Loucy (cell line): Measurements from ENCODE around the gene DENND4B.
A peak's percentile ranks its signal among the peaks of the same experiment; 100 is the strongest.

Experiments used
- H2AFZ ChIP-seq: fragments of 200-600 bp; sonication (generic); 2 replicates; pipeline ENCODE4 v1.6.0; 2016; ENCODE audit warnings: antibody characterized with exemption, mild to moderate bottlenecking, low read length, moderate library complexity
- H3F3A ChIP-seq: fragments of 200-600 bp; 2 replicates; pipeline ENCODE4 v1.6.0; 2016; ENCODE audit warnings: antibody characterized with exemption, low read depth, mild to moderate bottlenecking
- H3K27me3 ChIP-seq: fragments of 200-600 bp; sonication (generic); 2 replicates; pipeline ENCODE4 v1.6.1; 2014; ENCODE audit warnings: low read length, mild to moderate bottlenecking; ENCODE audit not compliant: insufficient read depth, poor library complexity, severe bottlenecking
- H3K36me3 ChIP-seq: fragments of 200-600 bp; sonication (generic); 2 replicates; pipeline ENCODE4 v1.6.1; 2016; ENCODE audit warnings: low read length; ENCODE audit not compliant: insufficient read depth
- H3K4me1 ChIP-seq: fragments of 200-600 bp; sonication (generic); 2 replicates; pipeline ENCODE4 v1.5.1; 2014; ENCODE audit warnings: low read length, mild to moderate bottlenecking; ENCODE audit not compliant: insufficient read depth, poor library complexity, severe bottlenecking
- H3K4me2 ChIP-seq: fragments of 200-600 bp; sonication (generic); 2 replicates; pipeline ENCODE4 v1.6.0; 2014; ENCODE audit warnings: antibody characterized with exemption, low read length, low read depth, mild to moderate bottlenecking; ENCODE audit not compliant: poor library complexity, severe bottlenecking
- H3K4me3 ChIP-seq: fragments of 200-600 bp; sonication (generic); 2 replicates; pipeline ENCODE4 v1.5.1; 2014; ENCODE audit warnings: low read length, mild to moderate bottlenecking, mixed read lengths; ENCODE audit not compliant: poor library complexity, severe bottlenecking
- H3K79me2 ChIP-seq: fragments of 200-600 bp; sonication (generic); 2 replicates; pipeline ENCODE4 v1.6.1; 2014; ENCODE audit warnings: low read length; ENCODE audit not compliant: insufficient read depth
- H3K9ac ChIP-seq: fragments of 200-600 bp; sonication (generic); 2 replicates; pipeline ENCODE4 v1.6.0; 2014; ENCODE audit warnings: mild to moderate bottlenecking, low read depth, low read length, moderate library complexity; ENCODE audit not compliant: poor library complexity, severe bottlenecking
- H3K9me2 ChIP-seq: fragments of 200-600 bp; sonication (generic); replicated peaks from 2 replicates; pipeline ENCODE4 v1.6.1; 2016; ENCODE audit warnings: low read depth, low read length, mixed read lengths
- H3K9me3 ChIP-seq: fragments of 200-600 bp; sonication (generic); 2 replicates; pipeline ENCODE4 v1.6.1; 2014; ENCODE audit warnings: mild to moderate bottlenecking, antibody characterized with exemption, low read length, low read depth; ENCODE audit not compliant: insufficient read depth
- H4K20me1 ChIP-seq: fragments of 200-600 bp; sonication (generic); 2 replicates; pipeline ENCODE4 v1.6.0; 2014; ENCODE audit warnings: antibody characterized with exemption, low read length, mild to moderate bottlenecking; ENCODE audit not compliant: insufficient read depth, poor library complexity, severe bottlenecking
- EZH2phosphoT487 ChIP-seq: fragments of 200-600 bp; IDR thresholded peaks from 2 replicates; pipeline ENCODE4 v1.6.1; 2018; ENCODE audit warnings: antibody characterized with exemption, mild to moderate bottlenecking, moderate library complexity, borderline replicate concordance
- TF ChIP-seq, protein P1 (sequence below): fragments of 200-600 bp; sonication (generic); conservative IDR thresholded peaks from 2 replicates; pipeline ENCODE4 v1.5.1; 2014; ENCODE audit warnings: mild to moderate bottlenecking, antibody characterized with exemption, low read length

DENND4B gene

DNA sequence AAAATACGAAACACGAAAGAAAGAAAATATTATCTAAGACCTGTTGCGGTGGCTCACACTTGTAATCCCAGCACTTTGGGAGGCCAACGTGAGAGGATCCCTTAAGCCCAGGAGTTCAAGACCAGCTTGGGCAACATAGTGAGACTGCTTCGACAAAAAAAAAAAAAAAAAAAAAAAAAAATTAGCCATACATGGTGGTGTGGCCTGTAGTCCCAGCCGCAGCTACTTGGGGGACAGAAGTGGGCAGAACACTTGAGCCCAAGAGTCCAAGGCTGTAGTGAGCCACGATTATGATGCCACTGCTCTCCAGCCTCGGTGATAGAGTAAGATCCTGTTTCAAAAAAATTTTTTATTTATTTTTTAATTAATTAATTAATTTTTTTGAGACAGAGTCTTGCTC, 41.1 kb upstream of the DENND4B start:
- H2AFZ ChIP-seq, result no peak overlapping the region
- TF ChIP-seq, protein P1, sequence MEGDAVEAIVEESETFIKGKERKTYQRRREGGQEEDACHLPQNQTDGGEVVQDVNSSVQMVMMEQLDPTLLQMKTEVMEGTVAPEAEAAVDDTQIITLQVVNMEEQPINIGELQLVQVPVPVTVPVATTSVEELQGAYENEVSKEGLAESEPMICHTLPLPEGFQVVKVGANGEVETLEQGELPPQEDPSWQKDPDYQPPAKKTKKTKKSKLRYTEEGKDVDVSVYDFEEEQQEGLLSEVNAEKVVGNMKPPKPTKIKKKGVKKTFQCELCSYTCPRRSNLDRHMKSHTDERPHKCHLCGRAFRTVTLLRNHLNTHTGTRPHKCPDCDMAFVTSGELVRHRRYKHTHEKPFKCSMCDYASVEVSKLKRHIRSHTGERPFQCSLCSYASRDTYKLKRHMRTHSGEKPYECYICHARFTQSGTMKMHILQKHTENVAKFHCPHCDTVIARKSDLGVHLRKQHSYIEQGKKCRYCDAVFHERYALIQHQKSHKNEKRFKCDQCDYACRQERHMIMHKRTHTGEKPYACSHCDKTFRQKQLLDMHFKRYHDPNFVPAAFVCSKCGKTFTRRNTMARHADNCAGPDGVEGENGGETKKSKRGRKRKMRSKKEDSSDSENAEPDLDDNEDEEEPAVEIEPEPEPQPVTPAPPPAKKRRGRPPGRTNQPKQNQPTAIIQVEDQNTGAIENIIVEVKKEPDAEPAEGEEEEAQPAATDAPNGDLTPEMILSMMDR, result no peak
- TF ChIP-seq EZH2phosphoT487, result no peak
- peaks cover 6% of the 10 kb centered on the region for H3K36me3 ChIP-seq
- H3K9me2 ChIP-seq, result no peaks in the 10 kb centered on the region
- no peaks in the 10 kb centered on the region for H3K9me3 ChIP-seq
- H3K4me1 ChIP-seq, result peaks cover 26% of the 10 kb centered on the region
- H3K4me2 ChIP-seq, result no peak overlapping the region
- no peak overlapping the region for H3K9ac ChIP-seq
- peaks cover 21% of the 10 kb centered on the region for H3K79me2 ChIP-seq
- peaks cover 18% of the 10 kb centered on the region for H4K20me1 ChIP-seq
- H3K4me3 ChIP-seq, result no peak overlapping the region
- H3F3A ChIP-seq, result 0 out of 2 replicates have a peak, but pooled peaks cover 3% of the 10 kb centered on the region
- H3K27me3 ChIP-seq, result no peaks in the 10 kb centered on the region

DNA sequence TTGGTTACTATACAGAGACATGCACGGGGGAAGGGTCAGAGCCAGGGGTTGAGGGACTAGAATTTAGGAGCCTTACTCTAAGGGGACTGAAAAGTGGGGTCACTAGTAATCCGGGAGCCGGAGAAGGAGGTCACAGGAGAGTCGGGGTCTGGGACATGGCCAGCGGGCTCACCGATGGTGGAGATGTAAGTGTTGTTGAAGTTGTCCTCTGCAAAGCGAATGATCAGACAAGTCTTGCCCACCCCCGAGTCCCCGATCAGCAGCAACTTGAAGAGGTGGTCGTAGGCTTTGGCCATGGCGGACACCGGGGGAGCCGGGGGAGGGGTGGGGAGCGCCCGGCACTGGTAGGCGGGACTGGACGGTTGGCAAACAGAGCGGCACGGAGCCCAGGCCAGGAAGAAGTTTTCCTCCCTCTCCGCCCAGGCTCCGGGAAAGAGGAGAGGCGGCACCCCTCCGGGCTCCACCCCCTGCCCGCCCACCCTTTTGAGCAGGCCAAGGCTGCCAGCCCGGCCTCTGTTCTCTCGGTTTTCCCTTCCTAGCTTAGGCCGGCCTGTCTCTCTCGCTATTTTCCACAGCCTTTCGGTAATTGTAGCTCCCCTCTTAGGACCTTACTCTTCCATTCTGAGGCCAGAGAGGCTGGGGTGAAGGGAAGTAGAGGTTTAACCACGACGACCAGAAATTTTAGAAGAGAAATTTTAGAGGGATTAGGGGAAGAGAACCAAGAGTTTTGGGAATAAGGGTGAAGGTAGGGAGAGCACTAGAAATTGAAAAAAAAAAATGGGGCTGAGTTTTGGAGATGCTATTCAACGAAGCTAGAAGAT, 39.6 kb upstream of the DENND4B start, which contains the start of gene RAB13:
RAB13 (minus strand) TSS at position 399 of the 821 bp plus-strand sequence; CDS start at position 296, 103 bp downstream.
- Histone ChIP-seq H3F3A (0 out of 2 replicates have a peak, but pooled peaks cover 3% of the 10 kb centered on the region), H2AFZ (peak within 1 kb of the TSS; percentile 93), H3K79me2 (peaks cover 6% of the 10 kb centered on the region), H3K36me3 (no peaks in the 10 kb centered on the region), H3K9me2 (no peaks in the 10 kb centered on the region), H3K9me3 (no peaks in the 10 kb centered on the region), H3K4me2 (peak within 1 kb of the TSS; percentile 96), H3K9ac (peak within 1 kb of the TSS; percentile 78), H3K4me1 (peaks cover 14% of the 10 kb centered on the region), H4K20me1 (peaks cover 4% of the 10 kb centered on the region), H3K27me3 (no peaks in the 10 kb centered on the region), H3K4me3 (peak within 1 kb of the TSS; percentile 78)
- TF ChIP-seq, protein P1, result no peak
- no peak for TF ChIP-seq EZH2phosphoT487

DNA sequence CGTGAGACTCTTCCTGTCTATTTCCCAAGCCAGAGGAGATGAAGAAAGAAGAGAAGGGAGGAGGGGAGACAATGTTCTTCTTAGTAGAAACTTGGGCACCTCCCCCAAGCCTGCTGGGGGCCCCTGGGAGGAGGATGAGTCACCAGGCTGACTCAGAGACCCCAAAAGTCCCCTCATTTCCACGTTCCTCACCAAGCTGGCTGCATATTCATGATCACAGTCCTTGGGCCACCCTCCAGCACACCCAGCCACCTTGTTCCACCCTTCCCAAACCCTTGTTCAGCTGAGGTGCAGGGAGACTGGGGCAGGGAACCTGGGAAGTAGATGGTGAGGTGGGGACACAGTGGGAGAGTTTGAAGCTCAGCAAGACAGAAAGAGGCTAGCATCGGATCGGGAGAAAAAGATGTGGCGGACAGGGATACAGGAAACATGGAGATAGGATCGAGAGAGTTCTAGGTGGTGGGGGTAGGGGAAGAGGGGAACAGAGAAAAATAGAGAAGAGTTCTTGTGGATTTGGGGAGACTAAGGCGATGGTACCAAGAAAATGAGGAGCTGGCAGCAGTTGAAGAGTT, 38.9 kb upstream of the DENND4B start:
- Histone ChIP-seq H3K27me3 (no peaks in the 10 kb centered on the region), H3K9ac (peak overlapping the region; percentile 78), H3K4me2 (peak overlapping the region; percentile 96), H3K36me3 (no peaks in the 10 kb centered on the region), H3K9me2 (no peaks in the 10 kb centered on the region), H3K79me2 (no peaks in the 10 kb centered on the region), H2AFZ (peak overlapping the region; percentile 57; the same call in 1 of the 2 replicates), H3K9me3 (no peaks in the 10 kb centered on the region), H3K4me1 (peaks cover 14% of the 10 kb centered on the region), H3F3A (0 out of 2 replicates have a peak, but pooled peaks cover 3% of the 10 kb centered on the region), H3K4me3 (peak overlapping the region; percentile 78), H4K20me1 (no peaks in the 10 kb centered on the region)
- no peak for TF ChIP-seq EZH2phosphoT487
- TF ChIP-seq, protein P1, result no peak
